Common myeloid progenitor, CD34-positive (primary cell): ENCODE results near the gene BEAN1.
A peak's percentile ranks its signal among the peaks of the same experiment; 100 is the strongest.

ENCODE experiments used
- CTCF ChIA-PET: fragments of 350-600 bp; sonication (Branson Sonifier 250); formaldehyde crosslinking; loops from one replicate; lab custom pipeline; 2021; ENCODE audit warnings: antibody characterized with exemption; lab: Charles Lee
- POLR2A ChIA-PET: fragments of 350-600 bp; sonication (Branson Sonifier 250); formaldehyde crosslinking; loops from one replicate; lab custom pipeline; 2021; ENCODE audit warnings: antibody characterized with exemption; lab: Charles Lee
- DNase-seq, 3 donors: peaks; one replicate each; pipeline versions ENCODE4 v3.0.0 to v3.0.0-alpha.2; 2013
- H3K27ac ChIP-seq, 2 experiments: 1 replicate in 1 of 2; 2 replicates in 1 of 2; pipeline ENCODE4 v1.7.0; 2013; ENCODE audit warnings: inconsistent platforms in 2 of 2, low read length in 2 of 2, mild to moderate bottlenecking in 2 of 2, low read depth in 1 of 2, moderate library complexity in 1 of 2; ENCODE audit not compliant: severe bottlenecking in 2 of 2, insufficient read depth in 1 of 2, poor library complexity in 1 of 2
- H3K27me3 ChIP-seq, 5 experiments: replicated peaks in 2 of 5; 1 replicate in 3 of 5; 2 replicates in 2 of 5; pipeline versions ENCODE4 v1.6.1 to v1.7.0; 2013; ENCODE audit warnings: low read length in 4 of 5, mild to moderate bottlenecking in 2 of 5, moderate library complexity in 2 of 5, inconsistent platforms in 1 of 5; ENCODE audit not compliant: insufficient read depth in 5 of 5, control insufficient read depth in 4 of 5
- H3K36me3 ChIP-seq, 4 experiments: 1 replicate in 2 of 4; 2 replicates in 2 of 4; pipeline versions ENCODE4 v1.6.1 to v1.7.0; 2013; ENCODE audit warnings: low read length in 3 of 4, control low read depth in 1 of 4, mild to moderate bottlenecking in 1 of 4; ENCODE audit not compliant: control insufficient read depth in 4 of 4, insufficient read depth in 4 of 4
- H3K4me1 ChIP-seq, 4 experiments: 1 replicate in 3 of 4; 2 replicates in 1 of 4; pipeline versions ENCODE4 v1.6.1 to v1.7.1; 2013; ENCODE audit warnings: low read length in 3 of 4, mild to moderate bottlenecking in 3 of 4, control low read depth in 1 of 4, inconsistent platforms in 1 of 4, moderate library complexity in 1 of 4; ENCODE audit not compliant: control insufficient read depth in 4 of 4, insufficient read depth in 4 of 4; ENCODE audit errors: control extremely low read depth in 1 of 4
- H3K4me3 ChIP-seq, 7 experiments: 1 replicate in 4 of 7; 2 replicates in 3 of 7; pipeline versions ENCODE4 v1.5.1 to v1.7.0; 2013; ENCODE audit warnings: mild to moderate bottlenecking in 7 of 7, low read length in 6 of 7, moderate library complexity in 6 of 7, inconsistent platforms in 2 of 7, low read depth in 2 of 7, control low read depth in 1 of 7; ENCODE audit not compliant: insufficient read depth in 4 of 7, control insufficient read depth in 1 of 7; ENCODE audit errors: extremely low read depth in 1 of 7
- H3K9me3 ChIP-seq, 5 experiments: 1 replicate in 4 of 5; 2 replicates in 1 of 5; pipeline versions ENCODE4 v1.6.1 to v1.7.1; 2013; ENCODE audit warnings: low read length in 4 of 5, mild to moderate bottlenecking in 2 of 5, inconsistent platforms in 1 of 5, low read depth in 1 of 5, moderate library complexity in 1 of 5; ENCODE audit not compliant: control insufficient read depth in 4 of 5, insufficient read depth in 2 of 5; ENCODE audit errors: control extremely low read depth in 1 of 5
- WGBS: methylation state at CpG from one replicate; pipeline ENCODE4 v1.1.5; 2013; ENCODE audit not compliant: insufficient coverage; 5-methylcytosine and 5-hydroxymethylcytosine counted together

BEAN1 gene

GRCh38 chr16:66523861-66524354, 96.8 kb downstream of the BEAN1 start:
- ChIA-PET POLR2A (interaction anchor here (1.3 to 7.5 kb wide), 3 partner anchors 12 to 27 kb away, joined by 3 to 52 read pairs (median 10); partner anchors contain the start of genes CKLF and TK2), CTCF (interaction anchor here (0.6 to 11.7 kb wide), 9 partner anchors 10 to 154 kb away, joined by 3 to 168 read pairs (median 10); partner anchors contain the start of genes CKLF, CMTM2 and TK2)
- H3K36me3 ChIP-seq, result peaks cover 0 to 19% (median 0%) of the 10 kb centered on the region in 4 experiments
- peak overlapping the region in 3 of 7 experiments; percentile 15 to 46 (median 35) for H3K4me3 ChIP-seq
- H3K9me3 ChIP-seq, result no peaks in the 10 kb centered on the region
- H3K27ac ChIP-seq, result peak overlapping the region; percentile 80 to 81
- 1% methylated on average over 6 of the region's 9 CpGs for WGBS
- peaks cover 37 to 81% (median 81%) of the 10 kb centered on the region in 4 experiments for H3K4me1 ChIP-seq
- H3K27me3 ChIP-seq, result no peaks in the 10 kb centered on the region
- peak; percentile 85 to 96 (median 94) for DNase-seq

DNA sequence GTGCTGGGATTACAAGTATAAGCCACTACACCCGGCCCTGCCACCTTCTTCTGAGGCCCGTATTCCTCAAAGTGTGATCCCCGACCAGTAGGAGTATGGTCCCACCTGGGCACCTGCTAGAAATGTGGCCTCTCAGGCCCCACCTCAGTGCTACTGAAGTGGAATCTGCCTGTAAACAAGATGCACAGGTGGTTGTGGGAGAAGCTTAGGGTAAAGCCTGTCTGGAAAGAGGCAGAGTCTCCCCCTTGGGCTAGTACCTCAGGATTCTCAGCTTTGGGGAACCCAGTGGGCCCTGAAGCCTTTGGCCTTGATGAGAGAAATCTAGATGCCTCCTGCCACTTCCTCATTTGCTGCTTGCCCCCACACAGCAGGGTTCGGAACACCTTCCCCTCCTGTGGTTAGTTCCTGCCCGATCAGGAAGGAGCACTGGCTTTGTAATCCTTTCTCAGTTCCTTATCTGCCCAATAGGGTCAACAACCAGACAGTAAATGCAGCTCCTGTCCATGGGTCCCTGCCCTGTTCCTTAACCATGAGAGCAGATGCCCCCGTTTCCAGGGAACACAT, 97.6 kb downstream of the BEAN1 start:
- POLR2A ChIA-PET, result interaction anchor here (1.0 to 7.5 kb wide), 5 partner anchors 13 to 66 kb away, joined by 3 to 52 read pairs (median 4); partner anchors contain the start of genes CKLF and TK2
- Histone ChIP-seq H3K4me1 (peaks cover 35 to 76% (median 75%) of the 10 kb centered on the region in 4 experiments), H3K36me3 (peaks cover 0 to 27% (median 3%) of the 10 kb centered on the region in 4 experiments), H3K27ac (peak overlapping the region; percentile 80 to 81), H3K27me3 (no peaks in the 10 kb centered on the region), H3K4me3 (peak overlapping the region in 4 of 7 experiments; percentile 4 to 48 (median 35)), H3K9me3 (no peaks in the 10 kb centered on the region)
- CTCF ChIA-PET, result interaction anchor here (0.6 to 11.7 kb wide), 11 partner anchors 9 to 79 kb away, joined by 3 to 168 read pairs (median 7); partner anchors contain the start of genes CKLF, CMTM2 and TK2
- peak; percentile 95 to 99 (median 97) for DNase-seq
- 17% methylated on average over 6 of the region's 6 CpGs for WGBS

DNA sequence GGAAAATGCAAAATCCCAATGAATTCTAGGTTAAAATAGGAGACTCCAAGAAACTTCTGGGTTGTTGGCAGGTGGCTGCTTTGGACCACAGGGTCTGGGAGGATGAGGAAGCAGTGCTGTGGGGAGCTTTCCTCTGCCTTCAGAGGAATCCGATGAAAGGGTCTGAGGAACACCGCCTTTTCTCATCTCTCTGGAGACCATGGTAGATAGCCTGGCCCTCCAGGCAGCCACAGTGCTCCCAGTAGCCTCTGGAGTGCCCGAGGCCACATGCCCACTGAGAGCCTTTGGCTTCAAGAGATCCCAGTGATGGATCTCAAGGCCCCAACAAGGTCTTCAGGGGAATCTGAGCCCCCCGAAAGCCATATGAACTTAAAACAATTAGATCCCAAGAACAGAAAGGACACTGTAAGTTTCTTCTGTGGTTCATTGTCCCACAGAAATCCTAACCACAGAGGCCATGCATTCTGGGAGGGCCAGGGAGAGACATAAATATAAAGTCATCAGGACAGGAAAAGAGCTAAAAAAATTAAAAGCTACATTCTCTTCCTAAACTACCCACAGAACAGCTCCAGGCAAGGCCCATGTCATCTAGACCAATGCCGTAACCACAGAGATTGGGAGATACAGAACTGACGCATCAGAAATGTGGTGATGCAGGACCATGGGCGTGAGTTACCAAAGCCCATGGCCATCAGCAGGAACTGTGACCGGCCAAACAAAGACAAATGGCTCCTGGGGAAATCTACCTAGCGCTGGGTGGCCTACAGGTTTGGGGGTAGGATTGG, 98.5 kb downstream of the BEAN1 start:
- POLR2A ChIA-PET, result interaction anchor here (1.0 to 7.5 kb wide), 5 partner anchors 14 to 65 kb away, joined by 3 to 52 read pairs (median 4); partner anchors contain the start of genes CKLF and TK2
- peak; percentile 73 to 83 (median 79) for DNase-seq
- Histone ChIP-seq H3K4me1 (peaks cover 31 to 67% (median 66%) of the 10 kb centered on the region in 4 experiments), H3K27me3 (no peaks in the 10 kb centered on the region), H3K4me3 (peak overlapping the region in 3 of 7 experiments; percentile 3 to 27 (median 23)), H3K27ac (peak overlapping the region in 1 of 2 experiments; percentile 81), H3K9me3 (no peaks in the 10 kb centered on the region), H3K36me3 (peaks cover 3 to 34% (median 5%) of the 10 kb centered on the region in 4 experiments)
- CTCF ChIA-PET, result interaction anchor here (0.7 to 11.7 kb wide), 9 partner anchors 8 to 83 kb away, joined by 3 to 168 read pairs (median 5); partner anchors contain the start of genes CKLF and TK2
- 40% methylated on average over 9 of the region's 9 CpGs for WGBS

DNA sequence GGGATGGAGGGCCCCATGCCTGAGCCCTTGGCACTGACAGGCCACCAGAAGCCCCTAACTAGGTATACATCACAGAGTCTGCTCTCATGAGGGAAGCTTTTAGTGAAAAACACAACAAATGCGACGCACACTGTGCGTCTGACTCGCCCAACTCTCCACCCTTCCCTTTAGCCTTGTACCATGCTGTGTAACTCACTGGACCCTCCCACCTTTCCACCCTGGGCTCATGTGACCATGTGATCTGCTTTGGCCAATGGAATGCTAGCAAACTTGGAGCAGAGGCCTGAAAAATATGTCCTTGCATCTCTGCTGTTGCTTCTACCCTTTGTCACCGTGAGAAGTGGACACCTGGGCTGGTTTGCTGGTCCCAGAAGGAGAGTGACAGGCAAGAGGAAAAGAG, 101.2 kb downstream of the BEAN1 start:
- no peak overlapping the region for H3K27ac ChIP-seq
- WGBS, result 100% methylated on average over 5 of the region's 5 CpGs
- POLR2A ChIA-PET, result no interaction called here
- CTCF ChIA-PET, result interaction anchor here (1.2 to 11.7 kb wide), 9 partner anchors 8 to 143 kb away, joined by 3 to 168 read pairs (median 4); partner anchors contain the start of genes CKLF and TK2
- H3K4me3 ChIP-seq, result no peak overlapping the region
- H3K4me1 ChIP-seq, result peaks cover 16 to 40% (median 39%) of the 10 kb centered on the region in 4 experiments
- no peaks in the 10 kb centered on the region for H3K27me3 ChIP-seq
- peaks cover 7 to 43% (median 9%) of the 10 kb centered on the region in 4 experiments for H3K36me3 ChIP-seq
- no peak for DNase-seq
- no peaks in the 10 kb centered on the region for H3K9me3 ChIP-seq

DNA sequence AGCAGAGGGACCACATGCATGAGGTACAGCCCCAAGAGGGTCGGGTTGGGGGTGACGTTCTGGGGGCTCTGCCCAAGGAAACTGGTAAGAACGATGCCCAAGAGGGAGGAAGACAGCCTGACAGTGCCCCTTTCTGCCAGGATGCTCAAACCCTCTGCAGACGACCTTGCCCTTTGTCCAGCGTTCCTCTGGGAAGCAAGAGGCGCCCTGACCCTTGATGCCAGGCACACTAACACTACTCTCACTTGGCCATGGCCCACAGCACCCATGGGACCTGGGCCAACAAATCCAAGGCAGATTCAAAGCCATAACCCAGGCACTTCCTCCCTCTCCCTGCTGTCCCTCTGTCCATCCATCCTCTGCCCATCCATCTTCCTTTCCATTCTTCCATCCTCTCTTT, 102.4 kb downstream of the BEAN1 start:
- no peak overlapping the region for H3K27ac ChIP-seq

More for the DNA sequence above, 102.4 kb downstream of the BEAN1 start:
- H3K9me3 ChIP-seq, result no peaks in the 10 kb centered on the region
- H3K27me3 ChIP-seq, result no peaks in the 10 kb centered on the region
- 88% methylated on average over 3 of the region's 6 CpGs for WGBS
- peaks cover 7 to 43% (median 9%) of the 10 kb centered on the region in 4 experiments for H3K36me3 ChIP-seq
- no peak overlapping the region for H3K4me3 ChIP-seq
- ChIA-PET POLR2A (interaction anchor here (0.5 kb wide), 1 partner anchor 316 kb away, joined by 3 read pairs; no protein-coding TSS in a partner anchor), CTCF (interaction anchor here (1.1 to 1.9 kb wide), 4 partner anchors 10 to 34 kb away, joined by 3 to 12 read pairs (median 4); no protein-coding TSS in a partner anchor)
- no peak for DNase-seq
- H3K4me1 ChIP-seq, result peaks cover 14 to 28% (median 28%) of the 10 kb centered on the region in 4 experiments
